ENCODE results near the gene PGM5. TPM values are rescaled to one million over a fixed set of nuclear protein-coding genes. Genes with fewer than 3 reads are reported as not detected.
"Not testable (repeated sequence)": the region's sequence is repeated elsewhere in the genome, so short reads cannot be mapped to it uniquely, and the experiment has no call there.

The PGM5 gene
- total RNA-seq, 1 experiment from 2014 or later, result 75.5 TPM

- H2AFZ ChIP-seq (ENCODE audit: low read length); H3K9me3 ChIP-seq (ENCODE audit: low read length); H3K4me1 ChIP-seq (ENCODE audit: insufficient read depth, low read length); H3K9me2 ChIP-seq (replicated peaks; ENCODE audit: low read length); DNase-seq; POLR2A ChIA-PET (ENCODE audit: unreplicated experiment); ATAC-seq; H3K4me2 ChIP-seq (ENCODE audit: low read length); H4K20me1 ChIP-seq (ENCODE audit: low read length); H3F3A ChIP-seq (ENCODE audit: low read length, unreplicated experiment); H3K9ac ChIP-seq (ENCODE audit: low read length); H3K27ac ChIP-seq (ENCODE audit: low read length); H3K4me3 ChIP-seq (ENCODE audit: low read length); intact Hi-C loops (cut with micrococcal nuclease); CTCF ChIA-PET; BruUV-seq (replicated peaks); H3K79me2 ChIP-seq (ENCODE audit: low read length); H3K36me3 ChIP-seq (ENCODE audit: low read depth, low read length); H3K27me3 ChIP-seq (ENCODE audit: low read length): not testable (repeated sequence)
Measured at GRCh38 chr9:68324518-68324917, 31.9 kb upstream of the PGM5 start.

GRCh38 chr9:68329106-68329505 lies 27.3 kb upstream of the PGM5 start:
- DNase-seq; H3K4me2 ChIP-seq (ENCODE audit: low read length); H3K9me2 ChIP-seq (replicated peaks; ENCODE audit: low read length); H3F3A ChIP-seq (ENCODE audit: low read length, unreplicated experiment); ATAC-seq; H4K20me1 ChIP-seq (ENCODE audit: low read length); H3K27me3 ChIP-seq (ENCODE audit: low read length); intact Hi-C loops (cut with micrococcal nuclease); H3K9me3 ChIP-seq (ENCODE audit: low read length); BruUV-seq (replicated peaks); H3K9ac ChIP-seq (ENCODE audit: low read length); H3K4me3 ChIP-seq (ENCODE audit: low read length); POLR2A ChIA-PET (ENCODE audit: unreplicated experiment); H3K79me2 ChIP-seq (ENCODE audit: low read length); H2AFZ ChIP-seq (ENCODE audit: low read length); CTCF ChIA-PET; H3K36me3 ChIP-seq (ENCODE audit: low read depth, low read length); H3K27ac ChIP-seq (ENCODE audit: low read length); H3K4me1 ChIP-seq (ENCODE audit: insufficient read depth, low read length): not testable (repeated sequence)

GRCh38 chr9:68330531-68331173 lies 25.8 kb upstream of the PGM5 start:
- H3K4me1 ChIP-seq (ENCODE audit: insufficient read depth, low read length); ATAC-seq; H3K9me2 ChIP-seq (replicated peaks; ENCODE audit: low read length); DNase-seq; H2AFZ ChIP-seq (ENCODE audit: low read length); POLR2A ChIA-PET (ENCODE audit: unreplicated experiment); H3K79me2 ChIP-seq (ENCODE audit: low read length); intact Hi-C loops (cut with micrococcal nuclease); H3K4me2 ChIP-seq (ENCODE audit: low read length); H3K4me3 ChIP-seq (ENCODE audit: low read length); H3K27ac ChIP-seq (ENCODE audit: low read length); H3K36me3 ChIP-seq (ENCODE audit: low read depth, low read length); H3K27me3 ChIP-seq (ENCODE audit: low read length); BruUV-seq (replicated peaks); H4K20me1 ChIP-seq (ENCODE audit: low read length); H3F3A ChIP-seq (ENCODE audit: low read length, unreplicated experiment); H3K9me3 ChIP-seq (ENCODE audit: low read length); H3K9ac ChIP-seq (ENCODE audit: low read length); CTCF ChIA-PET: not testable (repeated sequence)

DNA sequence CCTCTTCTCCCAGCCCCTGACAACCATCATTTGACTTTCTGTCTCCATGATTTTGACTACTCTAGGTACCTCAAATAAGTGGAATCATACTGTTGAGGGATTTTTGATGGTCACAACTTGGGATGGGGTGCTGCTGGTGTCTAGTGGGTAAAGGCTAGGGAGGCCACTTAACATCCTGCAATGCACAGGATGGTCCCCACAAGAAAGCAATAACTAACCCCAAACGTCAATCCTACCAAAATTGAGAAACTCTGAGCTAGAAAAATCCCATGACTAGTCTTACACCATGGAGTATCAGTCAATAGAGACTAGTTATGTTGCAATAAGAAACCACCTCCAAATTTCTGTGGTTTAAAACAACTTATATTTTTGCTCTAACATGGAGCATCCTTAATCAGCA lies 24.3 kb upstream of the PGM5 start:
- BruUV-seq (replicated peaks); H2AFZ ChIP-seq (ENCODE audit: low read length); ATAC-seq; H3K9me2 ChIP-seq (replicated peaks; ENCODE audit: low read length); H3K4me3 ChIP-seq (ENCODE audit: low read length); H3F3A ChIP-seq (ENCODE audit: low read length, unreplicated experiment); H3K4me2 ChIP-seq (ENCODE audit: low read length); H3K4me1 ChIP-seq (ENCODE audit: insufficient read depth, low read length); H3K9me3 ChIP-seq (ENCODE audit: low read length); H3K27me3 ChIP-seq (ENCODE audit: low read length); POLR2A ChIA-PET (ENCODE audit: unreplicated experiment); H4K20me1 ChIP-seq (ENCODE audit: low read length); H3K9ac ChIP-seq (ENCODE audit: low read length); DNase-seq; H3K27ac ChIP-seq (ENCODE audit: low read length); H3K79me2 ChIP-seq (ENCODE audit: low read length); intact Hi-C loops (cut with micrococcal nuclease); H3K36me3 ChIP-seq (ENCODE audit: low read depth, low read length); CTCF ChIA-PET: not testable (repeated sequence)

DNA sequence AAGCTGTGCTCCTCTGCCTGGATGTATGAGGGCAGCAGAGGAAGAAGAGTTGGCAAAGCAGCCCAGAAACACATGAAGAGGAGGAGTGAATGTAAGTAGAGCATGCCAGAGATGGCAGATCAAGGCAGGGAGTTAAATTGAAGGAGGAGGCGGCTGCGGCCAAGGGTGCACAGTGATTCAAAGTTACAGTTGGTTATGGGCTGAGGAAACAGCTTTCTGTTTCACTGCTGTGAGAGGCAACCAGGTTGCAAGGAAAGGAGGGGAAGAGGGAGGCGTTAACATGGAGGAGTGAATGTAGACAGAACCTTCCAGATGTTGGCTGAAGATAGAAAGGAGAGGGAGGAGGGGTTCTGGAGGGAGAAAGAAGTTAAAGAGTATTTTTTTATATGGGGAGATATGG lies 20.5 kb upstream of the PGM5 start:
- H3K27ac ChIP-seq (ENCODE audit: low read length); CTCF ChIA-PET; H4K20me1 ChIP-seq (ENCODE audit: low read length); H2AFZ ChIP-seq (ENCODE audit: low read length); H3K9me3 ChIP-seq (ENCODE audit: low read length); H3F3A ChIP-seq (ENCODE audit: low read length, unreplicated experiment); H3K4me3 ChIP-seq (ENCODE audit: low read length); H3K4me2 ChIP-seq (ENCODE audit: low read length); BruUV-seq (replicated peaks); intact Hi-C loops (cut with micrococcal nuclease); H3K4me1 ChIP-seq (ENCODE audit: insufficient read depth, low read length); H3K9ac ChIP-seq (ENCODE audit: low read length); H3K79me2 ChIP-seq (ENCODE audit: low read length); H3K27me3 ChIP-seq (ENCODE audit: low read length); DNase-seq; H3K36me3 ChIP-seq (ENCODE audit: low read depth, low read length); ATAC-seq; POLR2A ChIA-PET (ENCODE audit: unreplicated experiment); H3K9me2 ChIP-seq (replicated peaks; ENCODE audit: low read length): not testable (repeated sequence)

DNA sequence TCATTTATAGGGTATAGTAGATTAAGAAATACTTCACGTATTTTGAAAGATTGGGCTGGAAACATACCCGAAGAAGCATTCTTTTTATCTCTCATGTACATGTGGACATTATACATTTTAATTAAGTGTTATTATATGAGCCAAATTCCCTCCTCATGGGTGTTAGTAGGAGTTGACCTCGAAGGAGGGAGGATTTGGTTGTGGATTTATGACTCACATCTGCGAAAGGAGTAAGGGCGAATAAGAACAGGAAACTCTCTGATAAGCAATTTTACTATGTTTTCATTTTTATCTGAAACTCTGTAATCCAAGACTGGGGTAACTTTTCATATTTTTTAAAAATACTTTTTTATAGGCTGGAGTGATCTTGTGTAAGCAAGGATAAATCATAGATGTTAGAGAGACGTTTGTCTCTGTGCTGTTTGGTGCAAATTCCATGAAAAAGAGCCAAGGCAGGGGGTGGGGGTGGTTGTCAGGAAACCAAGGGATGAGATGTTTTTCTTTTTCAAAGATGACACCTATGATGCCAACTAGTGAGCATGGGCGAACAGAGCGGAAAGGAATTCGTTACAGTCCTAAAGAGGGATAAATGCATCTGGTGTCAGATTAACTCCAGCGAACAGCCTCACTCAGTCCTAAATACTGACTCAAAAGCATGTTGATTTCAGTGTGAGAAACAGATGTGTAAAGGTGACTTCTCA lies 19.6 kb upstream of the PGM5 start:
- H3K79me2 ChIP-seq (ENCODE audit: low read length); POLR2A ChIA-PET (ENCODE audit: unreplicated experiment); H3K27me3 ChIP-seq (ENCODE audit: low read length); H3K27ac ChIP-seq (ENCODE audit: low read length); H3K4me3 ChIP-seq (ENCODE audit: low read length); H3K4me2 ChIP-seq (ENCODE audit: low read length); DNase-seq; H2AFZ ChIP-seq (ENCODE audit: low read length); CTCF ChIA-PET; H3K9me3 ChIP-seq (ENCODE audit: low read length); H4K20me1 ChIP-seq (ENCODE audit: low read length); H3K36me3 ChIP-seq (ENCODE audit: low read depth, low read length); H3K9ac ChIP-seq (ENCODE audit: low read length); H3K4me1 ChIP-seq (ENCODE audit: insufficient read depth, low read length); H3F3A ChIP-seq (ENCODE audit: low read length, unreplicated experiment); H3K9me2 ChIP-seq (replicated peaks; ENCODE audit: low read length); BruUV-seq (replicated peaks); intact Hi-C loops (cut with micrococcal nuclease): not testable (repeated sequence)
- ATAC-seq, result peak; percentile 71

GRCh38 chr9:68338000-68338399 lies 18.4 kb upstream of the PGM5 start:
- ATAC-seq; H3K79me2 ChIP-seq (ENCODE audit: low read length); H3K9me3 ChIP-seq (ENCODE audit: low read length); POLR2A ChIA-PET (ENCODE audit: unreplicated experiment); H3K4me1 ChIP-seq (ENCODE audit: insufficient read depth, low read length); H3K27ac ChIP-seq (ENCODE audit: low read length); DNase-seq; H2AFZ ChIP-seq (ENCODE audit: low read length); H3K9ac ChIP-seq (ENCODE audit: low read length); H3K4me3 ChIP-seq (ENCODE audit: low read length); H3K36me3 ChIP-seq (ENCODE audit: low read depth, low read length); H3K9me2 ChIP-seq (replicated peaks; ENCODE audit: low read length); BruUV-seq (replicated peaks); H3K4me2 ChIP-seq (ENCODE audit: low read length); intact Hi-C loops (cut with micrococcal nuclease); CTCF ChIA-PET; H3F3A ChIP-seq (ENCODE audit: low read length, unreplicated experiment); H3K27me3 ChIP-seq (ENCODE audit: low read length); H4K20me1 ChIP-seq (ENCODE audit: low read length): not testable (repeated sequence)

All from PC-3 (cell line).